HCT116 (cell line): ENCODE data around the gene SWT1. TPM values are rescaled to one million over a fixed set of nuclear protein-coding genes. Genes with fewer than 3 reads are reported as not detected.

Experiments
- ATAC-seq: fragments of 200-7000 bp; cut with Tn5 transposase; 2 replicates; pipeline ENCODE4 v1.9.1; 2020; ENCODE audit warnings: mild to moderate bottlenecking, moderate library complexity
- BruUV-seq: library from RNA; stranded (reverse); fragments of 400-500 nt; replicated peaks from 2 replicates; lab custom pipeline; 2021; lab: Mats Ljungman, UMichigan
- CTCF ChIA-PET: fragments of 300-600 bp; sonication (Branson Sonifier 250); formaldehyde crosslinking; loops from one replicate; lab custom pipeline; 2021; ENCODE audit warnings: antibody characterized with exemption; lab: Charles Lee
- POLR2A ChIA-PET: fragments of 300-600, 350-600 bp; sonication (Branson Sonifier 250); formaldehyde crosslinking; loops from one replicate; lab custom pipeline; 2021; ENCODE audit warnings: antibody characterized with exemption; lab: Charles Lee
- RAD21 ChIA-PET, 2 experiments: fragments of 300-600 bp; sonication (Branson Sonifier 250); formaldehyde crosslinking; loops; one replicate each; lab custom pipeline; 2023; ENCODE audit warnings: low total read pairs in 2 of 2; ENCODE audit not compliant: uncharacterized antibody in 2 of 2, unreplicated experiment in 2 of 2, low non-redundant PET in 1 of 2; lab: Charles Lee
- DNase-seq: peaks from one replicate; pipeline ENCODE4 v3.0.0-alpha.2; 2010; ENCODE audit warnings: low read depth, low spot score
- H2AFZ ChIP-seq: fragments of 200-600 bp; shearing (Covaris generic), sonication (generic); 2 replicates; pipeline ENCODE4 v1.6.1; 2017; ENCODE audit warnings: low read depth, mixed run types, mixed read lengths, antibody characterized with exemption, low read length; ENCODE audit not compliant: poor library complexity, severe bottlenecking
- H3K27ac ChIP-seq: 2 replicates; pipeline ENCODE4 v1.5.1; 2012; ENCODE audit warnings: low read depth, low read length
- H3K27me3 ChIP-seq: fragments of 200-600 bp; sonication (generic); 2 replicates; pipeline ENCODE4 v1.6.1; 2016; ENCODE audit warnings: mixed run types, low read length, mixed read lengths; ENCODE audit not compliant: insufficient read depth
- H3K36me3 ChIP-seq, 2 experiments: fragments of 200-500 bp in 1 of 2; fragments of 200-600 bp in 1 of 2; sonication (Bioruptor generic) in 1 of 2; sonication (generic) in 1 of 2; 2 replicates each; pipeline versions ENCODE4 v1.5.1 to v1.6.1; 2014 to 2016; ENCODE audit warnings: low read length in 2 of 2, inconsistent platforms in 1 of 2, mixed read lengths in 1 of 2, mixed run types in 1 of 2; ENCODE audit not compliant: insufficient read depth in 2 of 2, control insufficient read depth in 1 of 2
- H3K4me1 ChIP-seq, 2 experiments: fragments of 200-600 bp in 1 of 2; sonication (generic) in 1 of 2; 2 replicates each; pipeline versions ENCODE4 v1.5.1 to v1.6.1; 2012 to 2017; ENCODE audit warnings: low read length in 2 of 2, inconsistent platforms in 1 of 2, mild to moderate bottlenecking in 1 of 2, mixed read lengths in 1 of 2, mixed run types in 1 of 2, moderate library complexity in 1 of 2; ENCODE audit not compliant: insufficient read depth in 2 of 2, control insufficient read depth in 1 of 2
- H3K4me2 ChIP-seq: fragments of 200-600 bp; sonication (generic); 2 replicates; pipeline ENCODE4 v1.6.1; 2017; ENCODE audit warnings: mixed run types, low read length, mixed read lengths
- H3K4me3 ChIP-seq, 2 experiments: fragments of 200-600 bp in 1 of 2; sonication (generic) in 1 of 2; replicated peaks in 1 of 2; 2 replicates each; pipeline ENCODE4 v1.5.1; 2011 to 2016; ENCODE audit warnings: low read length in 2 of 2, control low read depth in 1 of 2, low read depth in 1 of 2, mild to moderate bottlenecking in 1 of 2, mixed read lengths in 1 of 2, mixed run types in 1 of 2
- H3K79me2 ChIP-seq: fragments of 200-600 bp; sonication (generic); 2 replicates; pipeline ENCODE4 v1.6.1; 2017; ENCODE audit warnings: mild to moderate bottlenecking, mixed run types, low read length, moderate library complexity, mixed read lengths; ENCODE audit not compliant: insufficient read depth
- H3K9ac ChIP-seq: fragments of 200-600 bp; sonication (generic); 2 replicates; pipeline ENCODE4 v1.6.1; 2016; ENCODE audit warnings: low read length, mixed read lengths
- H3K9me2 ChIP-seq: fragments of 200-600 bp; sonication (generic), shearing (Covaris generic); 2 replicates; pipeline ENCODE4 v1.6.1; 2017; ENCODE audit warnings: mixed run types, mild to moderate bottlenecking, moderate library complexity; ENCODE audit not compliant: insufficient read depth
- H3K9me3 ChIP-seq, 2 experiments: fragments of 200-500 bp in 1 of 2; fragments of 200-600 bp in 1 of 2; sonication (Bioruptor generic) in 1 of 2; sonication (generic) in 1 of 2; 2 replicates each; pipeline ENCODE4 v1.6.1; 2014 to 2017; ENCODE audit warnings: low read length in 2 of 2, mixed read lengths in 2 of 2, inconsistent platforms in 1 of 2, low read depth in 1 of 2, mild to moderate bottlenecking in 1 of 2, mixed run types in 1 of 2, moderate library complexity in 1 of 2; ENCODE audit not compliant: control insufficient read depth in 1 of 2, insufficient read depth in 1 of 2
- H4K20me1 ChIP-seq: fragments of 200-600 bp; sonication (generic), shearing (Covaris generic); 2 replicates; pipeline ENCODE4 v1.6.1; 2017; ENCODE audit warnings: mixed run types, mild to moderate bottlenecking, moderate library complexity; ENCODE audit not compliant: insufficient read depth
- ATF3 ChIP-seq: IDR thresholded peaks from 2 replicates; pipeline ENCODE4 v1.6.1; 2012
- CBX3 ChIP-seq: IDR thresholded peaks from 2 replicates; pipeline ENCODE4 v1.6.1; 2012; ENCODE audit warnings: low read depth
- EGR1 ChIP-seq: IDR thresholded peaks from 2 replicates; pipeline ENCODE4 v1.6.1; 2012; ENCODE audit warnings: low read depth
- EZH2phosphoT487 ChIP-seq: fragments of 200-600 bp; IDR thresholded peaks from 2 replicates; pipeline ENCODE4 v1.6.1; 2018; ENCODE audit warnings: antibody characterized with exemption, borderline replicate concordance
- MAX ChIP-seq: IDR thresholded peaks from 2 replicates; pipeline ENCODE4 v1.6.1; 2012
- SIN3A ChIP-seq: IDR thresholded peaks from 2 replicates; pipeline ENCODE4 v1.6.1; 2012; ENCODE audit warnings: low read depth
- SP1 ChIP-seq: IDR thresholded peaks from 2 replicates; pipeline ENCODE4 v1.6.1; 2012; ENCODE audit warnings: low read depth
- YY1 ChIP-seq: IDR thresholded peaks from 2 replicates; pipeline ENCODE4 v1.6.1; 2011; ENCODE audit warnings: low read length, low read depth, moderate library complexity, mild to moderate bottlenecking; ENCODE audit not compliant: insufficient replicate concordance; ENCODE audit errors: extremely low read depth
- ZBTB33 ChIP-seq: IDR thresholded peaks from 2 replicates; pipeline ENCODE4 v1.6.1; 2011; ENCODE audit warnings: mild to moderate bottlenecking, low read length, moderate library complexity; ENCODE audit not compliant: insufficient replicate concordance; ENCODE audit errors: extremely low read depth
- ZFX ChIP-seq: fragments of 450-650 bp; IDR thresholded peaks from 2 replicates; pipeline ENCODE4 v1.6.1; 2017
- ZNF274 ChIP-seq: fragments of 200-500 bp; sonication (Bioruptor generic); IDR thresholded peaks from 2 replicates; pipeline ENCODE4 v1.6.1; 2014; ENCODE audit warnings: mild to moderate bottlenecking, low read depth, low read length, inconsistent platforms
- intact Hi-C: fragments of 100-400 bp; cut with micrococcal nuclease; formaldehyde crosslinking; loops from 2 replicates; pipeline ENCODE4 v1.10.0; 2022
- total RNA-seq: library from RNA; stranded (reverse); gene quantifications from one replicate; pipeline ENCODE4 v1.2.1, GENCODE V29; 2021; ENCODE audit not compliant: unreplicated experiment

SWT1 gene
- total RNA-seq, 1 experiment from 2014 or later, result 3.3 TPM

GRCh38 chr1:185337246-185337645 lies 180.3 kb downstream of the SWT1 start:
- no TSS peak for BruUV-seq
- ATAC-seq (no peak), DNase-seq (no peak)
- Histone ChIP-seq H3K4me1 (no peaks in the 10 kb centered on the region), H3K79me2 (no peaks in the 10 kb centered on the region), H3K4me2 (no peak overlapping the region), H3K27me3 (no peaks in the 10 kb centered on the region), H2AFZ (no peak overlapping the region), H3K9ac (no peak overlapping the region), H3K27ac (no peak overlapping the region), H3K36me3 (no peaks in the 10 kb centered on the region), H4K20me1 (no peaks in the 10 kb centered on the region), H3K9me3 (no peaks in the 10 kb centered on the region), H3K4me3 (no peak overlapping the region), H3K9me2 (0 out of 2 replicates have a peak, but pooled peaks cover 4% of the 10 kb centered on the region)
- intact Hi-C loops, result no loop called here
- TF ChIP-seq ATF3 (no peak), ZFX (no peak), CBX3 (no peak), SP1 (no peak), SIN3A (no peak), YY1 (no peak), MAX (no peak)
- CTCF ChIA-PET, result no interaction called here
- POLR2A ChIA-PET, result interaction anchor here (1.5 kb wide), 1 partner anchor 20 kb away, joined by 6 read pairs; the partner anchor contains the start of gene IVNS1ABP
- RAD21 ChIA-PET, result no interaction called here

- no peak for ATAC-seq
- Histone ChIP-seq H3K4me1 (no peaks in the 10 kb centered on the region), H3K9ac (no peak overlapping the region), H3K27ac (no peak overlapping the region), H3K4me2 (no peak overlapping the region), H3K9me3 (no peaks in the 10 kb centered on the region), H3K27me3 (no peaks in the 10 kb centered on the region), H3K79me2 (no peaks in the 10 kb centered on the region), H2AFZ (no peak overlapping the region), H3K36me3 (no peaks in the 10 kb centered on the region), H4K20me1 (no peaks in the 10 kb centered on the region), H3K9me2 (0 out of 2 replicates have a peak, but pooled peaks cover 4% of the 10 kb centered on the region), H3K4me3 (no peak overlapping the region)
- no TSS peak for BruUV-seq
- intact Hi-C loops, result no loop called here
- CTCF ChIA-PET, result no interaction called here
- TF ChIP-seq ZBTB33 (no peak), EZH2phosphoT487 (no peak), YY1 (no peak), ZNF274 (no peak), ZFX (no peak), EGR1 (no peak)
- RAD21 ChIA-PET, result no interaction called here
- no peak for DNase-seq
- POLR2A ChIA-PET, result no interaction called here
Observed at GRCh38 chr1:185338719-185339622, 182.0 kb downstream of the SWT1 start.
